Muscle layer of colon (tissue), 2 donors: ENCODE data around the gene DENND6B.
"Not testable (repeated sequence)": the region's sequence is repeated elsewhere in the genome, so short reads cannot be mapped to it uniquely, and the experiment has no call there.

ENCODE experiments used
- H3K27ac ChIP-seq: one replicate; pipeline ENCODE4 v1.7.0; 2013; ENCODE audit warnings: low read depth, mild to moderate bottlenecking, low read length, moderate library complexity
- H3K27me3 ChIP-seq, 2 donors: one replicate each; pipeline ENCODE4 v1.7.0; 2013; ENCODE audit warnings: low read length in 2 of 2, mild to moderate bottlenecking in 2 of 2; ENCODE audit not compliant: insufficient read depth in 2 of 2, control insufficient read depth in 1 of 2
- H3K36me3 ChIP-seq: one replicate; pipeline ENCODE4 v1.7.0; 2013; ENCODE audit warnings: mild to moderate bottlenecking, low read length; ENCODE audit not compliant: insufficient read depth
- H3K4me1 ChIP-seq: one replicate; pipeline ENCODE4 v1.7.0; 2013; ENCODE audit warnings: mild to moderate bottlenecking, low read length; ENCODE audit not compliant: insufficient read depth
- H3K4me3 ChIP-seq, 2 donors: one replicate each; pipeline ENCODE4 v1.7.0; 2013; ENCODE audit warnings: low read length in 2 of 2, low read depth in 1 of 2, mild to moderate bottlenecking in 1 of 2, moderate library complexity in 1 of 2
- H3K9ac ChIP-seq: one replicate; pipeline ENCODE4 v1.7.0; 2013; ENCODE audit warnings: low read length
- H3K9me3 ChIP-seq: one replicate; pipeline ENCODE4 v1.7.0; 2013; ENCODE audit warnings: mild to moderate bottlenecking, low read length
- donor health status: abdominal sarcoma.
- donor health status: Adenocarcinoma of cecum.

Gene DENND6B

GRCh38 chr22:50338042-50338573 is 11.3 kb upstream of the DENND6B start:
- H3K9me3 ChIP-seq, result no peaks in the 10 kb centered on the region
- H3K36me3 ChIP-seq, result no peaks in the 10 kb centered on the region
- no peak overlapping the region for H3K4me3 ChIP-seq
- H3K4me1 ChIP-seq, result peaks cover 5% of the 10 kb centered on the region
- H3K27ac ChIP-seq, result no peak overlapping the region
- H3K27me3 ChIP-seq, result no peaks in the 10 kb centered on the region
- H3K9ac ChIP-seq, result no peak overlapping the region

GRCh38 chr22:50337262-50338041 is 10.6 kb upstream of the DENND6B start:
- H3K4me1 ChIP-seq, result peaks cover under 1% of the 10 kb centered on the region
- H3K27ac ChIP-seq, result no peak overlapping the region
- no peaks in the 10 kb centered on the region for H3K36me3 ChIP-seq
- H3K4me3 ChIP-seq, result no peak overlapping the region
- H3K9ac ChIP-seq, result no peak overlapping the region
- H3K9me3 ChIP-seq, result no peaks in the 10 kb centered on the region
- H3K27me3 ChIP-seq, result no peaks in the 10 kb centered on the region

GRCh38 chr22:50334433-50334832 is 7.6 kb upstream of the DENND6B start:
- not testable (repeated sequence) for H3K36me3 ChIP-seq, H3K27me3 ChIP-seq, H3K4me1 ChIP-seq, H3K9ac ChIP-seq, H3K9me3 ChIP-seq, H3K4me3 ChIP-seq, H3K27ac ChIP-seq

- no peaks in the 10 kb centered on the region for H3K9me3 ChIP-seq
- no peak overlapping the region for H3K9ac ChIP-seq
- H3K4me3 ChIP-seq, result no peak overlapping the region
- H3K27ac ChIP-seq, result no peak overlapping the region
- no peaks in the 10 kb centered on the region for H3K27me3 ChIP-seq
- H3K36me3 ChIP-seq, result no peaks in the 10 kb centered on the region
- H3K4me1 ChIP-seq, result peaks cover 15% of the 10 kb centered on the region
Observed at GRCh38 chr22:50329236-50329635, 2.4 kb upstream of the DENND6B start.

GRCh38 chr22:50327711-50328019 is 853 bp upstream of the DENND6B start:
- H3K36me3 ChIP-seq, result no peaks in the 10 kb centered on the region
- H3K9ac ChIP-seq, result peak overlapping the region; percentile 11
- H3K4me3 ChIP-seq, result peak overlapping the region; percentile 75 to 86
- H3K9me3 ChIP-seq, result no peaks in the 10 kb centered on the region
- no peaks in the 10 kb centered on the region for H3K27me3 ChIP-seq
- peak overlapping the region; percentile 91 for H3K27ac ChIP-seq
- H3K4me1 ChIP-seq, result peaks cover 15% of the 10 kb centered on the region

GRCh38 chr22:50326225-50326955 is 422 bp downstream of the DENND6B start:
- Histone ChIP-seq H3K9ac (no peak overlapping the region), H3K27me3 (no peaks in the 10 kb centered on the region), H3K4me3 (peak overlapping the region; percentile 61 to 73), H3K9me3 (no peaks in the 10 kb centered on the region), H3K4me1 (peaks cover 15% of the 10 kb centered on the region), H3K36me3 (no peaks in the 10 kb centered on the region), H3K27ac (no peak overlapping the region)

GRCh38 chr22:50325444-50326224 is 1.2 kb downstream of the DENND6B start:
- peak overlapping the region in 1 of 2 donors; percentile 73 for H3K4me3 ChIP-seq
- peaks cover 15% of the 10 kb centered on the region for H3K4me1 ChIP-seq
- H3K27ac ChIP-seq, result no peak overlapping the region
- no peak overlapping the region for H3K9ac ChIP-seq
- no peaks in the 10 kb centered on the region for H3K9me3 ChIP-seq
- no peaks in the 10 kb centered on the region for H3K36me3 ChIP-seq
- no peaks in the 10 kb centered on the region for H3K27me3 ChIP-seq

GRCh38 chr22:50323900-50324299 is 2.9 kb downstream of the DENND6B start:
- no peaks in the 10 kb centered on the region for H3K27me3 ChIP-seq
- peaks cover 15% of the 10 kb centered on the region for H3K4me1 ChIP-seq
- H3K9ac ChIP-seq, result no peak overlapping the region
- no peaks in the 10 kb centered on the region for H3K36me3 ChIP-seq
- no peak overlapping the region for H3K27ac ChIP-seq
- H3K9me3 ChIP-seq, result no peaks in the 10 kb centered on the region
- H3K4me3 ChIP-seq, result no peak overlapping the region

GRCh38 chr22:50322382-50323104 is 4.3 kb downstream of the DENND6B start:
- H3K27me3 ChIP-seq, H3K9ac ChIP-seq, H3K4me3 ChIP-seq, H3K4me1 ChIP-seq, H3K27ac ChIP-seq, H3K36me3 ChIP-seq, H3K9me3 ChIP-seq: not testable (repeated sequence)

GRCh38 chr22:50320671-50321325 is 6.0 kb downstream of the DENND6B start:
- no peaks in the 10 kb centered on the region for H3K9me3 ChIP-seq
- no peaks in the 10 kb centered on the region for H3K27me3 ChIP-seq
- no peak overlapping the region for H3K9ac ChIP-seq
- H3K27ac ChIP-seq, result no peak overlapping the region
- H3K36me3 ChIP-seq, result no peaks in the 10 kb centered on the region
- no peak overlapping the region for H3K4me3 ChIP-seq
- H3K4me1 ChIP-seq, result peaks cover 1% of the 10 kb centered on the region
